ENCODE measurements around the gene ASS1.

Gene ASS1

DNA sequence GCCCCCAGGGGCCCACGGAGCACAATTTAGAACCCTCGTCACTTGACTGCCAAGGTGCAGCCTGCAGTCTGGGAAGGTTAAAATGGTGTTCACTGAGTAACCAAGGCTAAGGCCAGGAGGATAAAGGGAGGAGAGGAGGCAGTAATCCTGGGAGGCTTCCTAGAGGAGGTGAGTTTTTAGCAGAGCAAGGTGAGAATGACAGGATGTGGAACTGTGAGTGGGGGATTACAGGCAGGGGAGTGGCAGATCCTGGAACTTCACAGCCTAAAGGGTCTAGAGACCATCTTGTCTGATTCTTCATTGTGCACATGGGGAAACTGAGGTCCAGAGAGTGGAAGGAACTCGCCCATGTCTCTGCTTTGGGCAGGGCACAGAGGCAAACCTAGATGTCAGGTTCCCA is 42.5 kb upstream of the ASS1 start:
- H3K4me3 ChIP-seq (replicated peaks in 1 of 2; ENCODE audit: low read depth in 2 of 2, low read length in 2 of 2), result no peak overlapping the region
- TF ChIP-seq CTCF (IDR thresholded peaks at IDR 0.05; ENCODE audit: low read depth, low read length), result no peak
- no peak for DNase-seq (ENCODE audit: low read depth in 2 of 2)

DNA sequence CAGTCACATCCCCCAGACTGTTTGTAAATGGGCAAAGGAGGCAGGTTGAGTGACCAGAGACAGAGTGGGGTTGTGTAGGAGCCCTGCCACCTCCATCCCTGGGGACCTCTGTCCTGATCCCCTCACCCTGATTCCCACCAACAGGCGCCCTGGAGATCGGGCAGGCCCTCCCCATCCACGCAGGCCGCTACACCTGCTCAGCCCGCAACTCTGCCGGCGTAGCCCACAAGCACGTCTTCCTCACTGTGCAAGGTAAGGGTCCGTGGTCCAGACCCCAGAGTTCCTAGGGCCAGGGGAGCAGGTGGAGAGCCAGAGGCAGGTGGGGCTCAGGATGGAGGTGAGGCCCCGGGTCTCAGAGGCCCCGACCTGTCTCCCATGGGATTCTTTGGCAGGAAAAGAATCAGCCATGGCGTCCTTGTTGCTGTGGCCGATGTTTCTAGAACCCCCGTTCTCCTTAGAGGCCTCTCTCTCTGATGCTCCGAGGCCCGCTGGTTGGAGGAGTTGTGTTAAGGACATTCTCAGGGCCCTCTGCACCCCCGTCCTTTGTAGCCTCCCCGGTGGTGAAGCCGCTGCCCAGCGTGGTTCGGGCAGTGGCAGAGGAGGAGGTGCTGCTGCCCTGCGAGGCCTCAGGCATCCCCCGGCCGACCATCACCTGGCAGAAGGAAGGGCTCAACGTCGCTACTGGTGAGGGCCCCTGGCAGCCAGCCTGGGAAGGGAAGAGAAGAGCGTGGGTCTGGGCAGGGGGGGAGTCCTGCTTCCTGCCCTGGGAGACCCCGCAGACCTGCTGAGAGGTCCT is 41.9 kb upstream of the ASS1 start:
- TF ChIP-seq CTCF (IDR thresholded peaks at IDR 0.05; ENCODE audit: low read depth, low read length), result no peak
- DNase-seq (ENCODE audit: low read depth in 2 of 2), result no peak
- no peak overlapping the region for H3K4me3 ChIP-seq (replicated peaks in 1 of 2; ENCODE audit: low read depth in 2 of 2, low read length in 2 of 2)

- no peak for TF ChIP-seq CTCF (IDR thresholded peaks at IDR 0.05; ENCODE audit: low read depth, low read length)
- DNase-seq (ENCODE audit: low read depth in 2 of 2), result no peak
- no peak overlapping the region for H3K4me3 ChIP-seq (replicated peaks in 1 of 2; ENCODE audit: low read depth in 2 of 2, low read length in 2 of 2)
Measured at GRCh38 chr9:130405657-130406257, 39.0 kb upstream of the ASS1 start.

DNA sequence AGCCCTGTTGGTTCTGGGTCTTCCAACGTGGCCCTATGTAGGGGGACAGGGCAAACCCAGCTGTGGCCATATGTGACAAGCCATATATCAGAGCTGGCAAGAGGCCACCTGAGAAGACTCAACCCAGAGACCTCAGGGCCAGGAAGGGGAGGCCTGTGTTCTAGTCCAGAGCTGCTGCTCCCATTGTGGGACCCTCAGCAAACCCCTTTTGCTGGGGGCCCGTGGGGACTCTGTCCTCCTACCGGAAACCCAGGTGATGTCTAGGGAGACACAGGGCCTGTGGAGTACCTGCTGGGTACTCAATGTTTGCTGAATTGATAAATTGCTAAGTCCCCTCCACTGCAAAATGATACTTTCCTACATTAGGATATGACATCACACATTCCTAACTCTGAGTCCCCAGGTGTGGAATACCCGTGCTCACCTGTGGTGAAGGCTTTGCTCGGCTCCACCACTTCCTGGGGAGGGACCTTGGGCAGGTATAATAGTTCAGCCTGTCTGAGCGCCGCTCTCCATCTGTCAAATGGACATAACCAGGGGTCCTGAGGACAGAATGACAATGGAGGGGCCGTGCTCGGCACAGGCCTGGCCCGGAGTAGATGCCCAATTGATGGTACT is 38.4 kb upstream of the ASS1 start:
- no peak overlapping the region for H3K4me3 ChIP-seq (replicated peaks in 1 of 2; ENCODE audit: low read depth in 2 of 2, low read length in 2 of 2)
- DNase-seq (ENCODE audit: low read depth in 2 of 2), result no peak
- TF ChIP-seq CTCF (IDR thresholded peaks at IDR 0.05; ENCODE audit: low read depth, low read length), result no peak

DNA sequence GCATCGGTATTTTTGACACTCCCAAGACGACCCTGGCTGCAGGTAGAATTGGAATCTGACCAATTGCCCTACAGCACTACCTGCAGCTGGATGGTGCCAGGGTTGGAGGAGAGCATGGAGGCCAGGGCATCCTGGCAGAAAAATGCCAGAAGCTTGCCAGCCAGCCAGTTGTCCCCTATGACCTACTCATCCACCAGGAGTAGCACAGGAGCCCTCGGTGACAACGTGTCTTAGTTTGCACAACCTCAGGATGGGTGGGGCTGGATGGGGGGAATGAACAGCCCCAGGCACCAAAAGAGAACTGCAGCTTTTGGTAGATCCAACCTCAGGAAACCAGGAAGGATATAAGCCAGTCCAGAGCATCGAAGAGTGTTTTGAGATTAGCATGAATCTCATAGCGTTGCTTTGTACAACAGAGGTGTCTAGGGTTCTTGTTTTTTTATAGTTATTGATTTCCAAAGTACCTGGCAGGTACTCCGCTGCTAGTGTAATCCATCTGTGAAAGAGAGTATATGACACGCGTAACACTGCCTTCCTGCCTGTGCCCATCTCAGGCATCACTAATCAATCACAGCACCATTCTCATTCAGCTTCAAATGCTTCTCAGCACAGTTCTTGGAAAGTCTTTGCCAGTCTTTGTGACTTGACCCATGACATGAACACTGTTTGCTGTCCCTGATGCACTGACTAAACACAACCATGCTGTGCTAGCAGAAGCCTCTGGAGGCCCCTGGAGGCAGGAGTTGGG is 36.7 kb upstream of the ASS1 start:
- no peak for DNase-seq (ENCODE audit: low read depth in 2 of 2)
- H3K4me3 ChIP-seq (replicated peaks in 1 of 2; ENCODE audit: low read depth in 2 of 2, low read length in 2 of 2), result no peak overlapping the region
- TF ChIP-seq CTCF (IDR thresholded peaks at IDR 0.05; ENCODE audit: low read depth, low read length), result no peak

GRCh38 chr9:130408669-130409068 is 36.1 kb upstream of the ASS1 start:
- H3K4me3 ChIP-seq (replicated peaks in 1 of 2; ENCODE audit: low read depth in 2 of 2, low read length in 2 of 2), result no peak overlapping the region
- no peak for DNase-seq (ENCODE audit: low read depth in 2 of 2)
- no peak for TF ChIP-seq CTCF (IDR thresholded peaks at IDR 0.05; ENCODE audit: low read depth, low read length)

Data from cardiac fibroblast (primary cell).